Vagina (tissue), 2 donors: ENCODE results near the gene CRYGS. TPM values are rescaled to one million over a fixed set of nuclear protein-coding genes. Genes with fewer than 3 reads are reported as not detected.

Experiments used
- DNase-seq, 2 donors: peaks; one replicate each; pipeline ENCODE4 v3.0.0-alpha.2; 2017; ENCODE audit errors: extremely low spot score in 2 of 2
- H3K27ac ChIP-seq: fragments of 200-600 bp; sonication (generic); one replicate; pipeline ENCODE4 v1.5.1; 2019
- H3K27me3 ChIP-seq: fragments of 200-600 bp; sonication (generic); one replicate; pipeline ENCODE4 v1.5.1; 2019
- H3K36me3 ChIP-seq, 2 donors: fragments of 200-600 bp; sonication (generic); one replicate each; pipeline ENCODE4 v1.5.1; 2017 to 2019
- H3K4me1 ChIP-seq: fragments of 200-600 bp; sonication (generic); one replicate; pipeline ENCODE4 v1.5.1; 2019
- H3K4me3 ChIP-seq, 2 donors: fragments of 200-600 bp; sonication (generic); 1 replicate in 1 of 2; 2 replicates in 1 of 2; pipeline ENCODE4 v1.5.1; 2016 to 2019
- H3K9me3 ChIP-seq: fragments of 200-600 bp; sonication (generic); one replicate; pipeline ENCODE4 v1.5.1; 2019
- CTCF ChIP-seq, 3 experiments: fragments of 450-650 bp in 2 of 3; fragments of 200-600 bp in 1 of 3; sonication (generic) in 1 of 3; IDR thresholded peaks; one replicate each; pipeline ENCODE4 v1.5.1; 2017 to 2019; ENCODE audit warnings: antibody characterized with exemption in 3 of 3, mild to moderate bottlenecking in 2 of 3, moderate library complexity in 2 of 3
- POLR2A ChIP-seq, 2 donors: fragments of 450-650 bp; IDR thresholded peaks; one replicate each; pipeline ENCODE4 v1.6.1; 2017; ENCODE audit warnings: antibody characterized with exemption in 2 of 2, mild to moderate bottlenecking in 2 of 2, moderate library complexity in 2 of 2
- POLR2AphosphoS5 ChIP-seq, 2 donors: sonication (generic); formaldehyde crosslinking; IDR thresholded peaks; one replicate each; pipeline ENCODE4 v1.9.0; 2017; ENCODE audit warnings: antibody characterized with exemption in 2 of 2, mild to moderate bottlenecking in 2 of 2, low read depth in 1 of 2; ENCODE audit not compliant: insufficient read depth in 1 of 2
- intact Hi-C: fragments of 100-400 bp; cut with DNase I; formaldehyde crosslinking; loops from one replicate; pipeline ENCODE4 v1.15.1; 2023
- total RNA-seq: library from RNA; depleted of rRNA; stranded (reverse); fragments of >200 nt; gene quantifications from one replicate; pipeline ENCODE4 v1.2.3, GENCODE V29; 2016

The CRYGS gene
- total RNA-seq, 1 donor from 2014 or later = not detected

GRCh38 chr3:186515125-186515524 lies 29.1 kb downstream of the CRYGS start:
- no peaks in the 10 kb centered on the region for H3K4me1 ChIP-seq
- H3K4me3 ChIP-seq = no peak overlapping the region
- H3K36me3 ChIP-seq = no peaks in the 10 kb centered on the region
- TF ChIP-seq POLR2A (IDR thresholded peaks at IDR 0.05) (no peak), POLR2AphosphoS5 (IDR thresholded peaks at IDR 0.05; ENCODE audit: insufficient read depth in 1 of 2, low read depth in 1 of 2) (no peak), CTCF (IDR thresholded peaks at IDR 0.05) (no peak)
- no peak overlapping the region for H3K27ac ChIP-seq
- H3K27me3 ChIP-seq = no peaks in the 10 kb centered on the region
- no peak for DNase-seq
- no peaks in the 10 kb centered on the region for H3K9me3 ChIP-seq
- intact Hi-C loops = no loop called here

DNA sequence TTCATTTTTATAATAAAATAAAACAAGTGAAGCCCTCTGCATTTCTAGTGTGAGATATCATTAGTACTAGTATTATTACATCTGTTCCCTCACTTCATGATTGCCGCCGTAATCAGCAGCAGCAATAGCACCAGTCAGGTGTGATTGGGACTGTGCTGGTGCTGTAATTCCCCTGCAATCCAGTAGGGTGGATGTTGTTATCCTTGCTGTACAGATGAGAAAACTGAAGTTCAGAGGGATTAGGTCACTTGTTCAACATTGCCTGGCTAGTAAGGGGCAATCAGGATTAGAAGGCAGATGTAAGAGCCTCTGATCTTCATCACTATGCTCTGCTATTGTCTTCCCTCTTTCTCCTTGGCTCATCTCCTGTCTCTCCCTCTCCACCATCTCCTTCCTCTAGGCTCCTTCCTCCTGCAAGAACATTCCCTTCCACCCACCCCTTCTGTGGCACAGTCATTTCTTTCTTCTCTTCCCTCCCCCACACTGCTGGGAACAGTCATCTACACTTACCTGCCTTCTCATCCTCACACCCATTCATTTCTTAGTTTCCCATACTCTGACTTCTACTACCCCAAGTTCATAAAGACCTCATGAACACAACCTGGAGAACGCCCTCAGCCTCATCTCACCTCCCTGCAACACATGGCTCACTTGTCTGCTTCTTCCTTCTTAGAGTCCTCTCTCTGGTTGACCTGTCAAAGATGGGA lies 29.7 kb downstream of the CRYGS start:
- Histone ChIP-seq H3K36me3 (no peaks in the 10 kb centered on the region), H3K4me1 (no peaks in the 10 kb centered on the region), H3K27me3 (no peaks in the 10 kb centered on the region), H3K27ac (no peak overlapping the region), H3K9me3 (no peaks in the 10 kb centered on the region), H3K4me3 (no peak overlapping the region)
- intact Hi-C loops = no loop called here
- no peak for DNase-seq
- TF ChIP-seq POLR2AphosphoS5 (IDR thresholded peaks at IDR 0.05; ENCODE audit: insufficient read depth in 1 of 2, low read depth in 1 of 2) (no peak), CTCF (IDR thresholded peaks at IDR 0.05) (no peak), POLR2A (IDR thresholded peaks at IDR 0.05) (no peak)

GRCh38 chr3:186513386-186513785 lies 30.8 kb downstream of the CRYGS start:
- no peak overlapping the region for H3K4me3 ChIP-seq
- H3K27ac ChIP-seq = no peak overlapping the region
- no peaks in the 10 kb centered on the region for H3K27me3 ChIP-seq
- H3K36me3 ChIP-seq = no peaks in the 10 kb centered on the region
- H3K9me3 ChIP-seq = no peaks in the 10 kb centered on the region
- no peak for DNase-seq
- intact Hi-C loops = no loop called here
- H3K4me1 ChIP-seq = no peaks in the 10 kb centered on the region
- TF ChIP-seq POLR2AphosphoS5 (IDR thresholded peaks at IDR 0.05; ENCODE audit: insufficient read depth in 1 of 2, low read depth in 1 of 2) (no peak), POLR2A (IDR thresholded peaks at IDR 0.05) (no peak), CTCF (IDR thresholded peaks at IDR 0.05) (no peak)

DNA sequence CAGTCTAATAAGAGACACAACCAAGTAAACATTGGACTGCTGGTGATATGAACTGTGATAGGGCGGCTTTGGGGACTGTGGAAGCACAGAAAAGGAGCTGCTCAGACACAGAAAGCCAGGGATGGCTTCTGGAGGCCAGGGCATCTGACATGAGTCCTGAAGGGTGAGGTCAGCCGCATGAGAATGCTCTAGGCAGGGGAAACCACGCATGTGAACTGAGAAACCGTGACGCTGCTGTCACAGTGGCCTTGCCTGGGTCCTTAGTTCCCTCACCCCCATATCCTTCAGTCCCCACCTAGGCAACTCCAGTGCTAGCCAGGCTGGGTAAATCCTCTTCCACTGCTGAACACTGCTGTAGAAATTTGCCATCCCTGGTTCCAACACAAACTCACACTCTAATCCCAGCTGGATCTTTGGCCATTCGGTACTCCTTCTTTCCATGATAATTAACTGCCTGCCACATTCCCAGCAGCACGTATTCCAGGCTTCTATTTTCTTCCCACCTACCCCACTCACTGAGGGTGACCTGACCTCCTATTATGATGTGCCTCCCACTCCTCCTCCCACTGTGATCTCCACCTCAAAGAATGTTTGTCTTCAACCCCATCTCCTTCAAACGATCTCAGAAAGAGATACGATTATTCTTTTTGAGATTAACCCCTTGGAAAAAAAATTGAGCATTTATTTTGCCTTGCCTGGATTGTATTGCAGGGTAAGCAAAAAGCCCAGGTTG lies 31.4 kb downstream of the CRYGS start:
- intact Hi-C loops = no loop called here
- H3K36me3 ChIP-seq = no peaks in the 10 kb centered on the region
- DNase-seq = no peak
- TF ChIP-seq POLR2AphosphoS5 (IDR thresholded peaks at IDR 0.05; ENCODE audit: insufficient read depth in 1 of 2, low read depth in 1 of 2) (no peak), CTCF (IDR thresholded peaks at IDR 0.05) (no peak), POLR2A (IDR thresholded peaks at IDR 0.05) (no peak)
- no peak overlapping the region for H3K4me3 ChIP-seq
- no peaks in the 10 kb centered on the region for H3K27me3 ChIP-seq
- no peaks in the 10 kb centered on the region for H3K9me3 ChIP-seq
- H3K4me1 ChIP-seq = no peaks in the 10 kb centered on the region
- H3K27ac ChIP-seq = no peak overlapping the region

GRCh38 chr3:186511702-186512101 lies 32.5 kb downstream of the CRYGS start:
- H3K9me3 ChIP-seq = no peaks in the 10 kb centered on the region
- no peak overlapping the region for H3K4me3 ChIP-seq
- no peaks in the 10 kb centered on the region for H3K27me3 ChIP-seq
- intact Hi-C loops = no loop called here
- TF ChIP-seq POLR2AphosphoS5 (IDR thresholded peaks at IDR 0.05; ENCODE audit: insufficient read depth in 1 of 2, low read depth in 1 of 2) = no peak
- TF ChIP-seq CTCF (IDR thresholded peaks at IDR 0.05) = no peak
- no peak for TF ChIP-seq POLR2A (IDR thresholded peaks at IDR 0.05)
- H3K4me1 ChIP-seq = no peaks in the 10 kb centered on the region
- no peak overlapping the region for H3K27ac ChIP-seq
- DNase-seq = no peak
- no peaks in the 10 kb centered on the region for H3K36me3 ChIP-seq
